Measurements from ENCODE around the gene MS4A10.

Gene MS4A10

DNA sequence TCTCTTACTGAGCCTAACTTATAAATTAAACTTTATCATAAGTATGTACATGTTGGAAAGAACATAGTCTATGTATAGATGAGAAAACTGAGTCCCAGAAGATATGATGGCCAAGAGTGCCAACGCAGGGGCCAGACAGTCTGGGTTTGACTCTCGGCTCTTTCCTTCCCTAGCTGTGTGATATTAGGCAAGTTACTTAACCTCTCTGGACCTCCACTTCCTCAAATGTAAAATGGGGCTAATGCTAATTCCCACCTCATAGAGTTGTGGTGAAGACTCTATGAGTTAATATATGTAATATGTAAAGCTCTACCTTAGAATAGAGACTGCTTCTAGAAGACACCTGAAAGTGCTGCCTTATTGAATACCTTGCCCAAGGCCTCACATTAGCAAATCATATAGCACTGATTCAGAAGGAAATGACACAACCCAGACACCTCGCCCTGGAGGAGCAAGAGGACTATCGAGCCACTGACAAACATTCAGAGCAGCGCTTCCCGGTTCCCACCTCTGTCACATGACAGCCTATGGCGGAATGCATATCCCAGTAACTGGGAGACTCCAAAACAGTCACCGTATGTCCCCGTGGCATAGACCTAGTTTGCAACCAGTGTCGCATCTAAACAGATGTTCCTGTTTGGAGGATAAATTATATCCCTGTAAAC, 45.5 kb downstream of the MS4A10 start:
- TF ChIP-seq CREB1 (IDR thresholded peaks at IDR 0.05; ENCODE audit: low read depth) (no peak), NFIC (IDR thresholded peaks at IDR 0.05) (no peak), ZBTB7A (IDR thresholded peaks at IDR 0.05; ENCODE audit: low read depth) (no peak), TCF12 (IDR thresholded peaks at IDR 0.05; ENCODE audit: low read depth) (no peak), FOXM1 (IDR thresholded peaks at IDR 0.05; ENCODE audit: borderline replicate concordance, low read depth) (no peak), EGR1 (IDR thresholded peaks at IDR 0.05) (no peak), RAD21 (IDR thresholded peaks at IDR 0.05; ENCODE audit: low read depth) (no peak), TEAD4 (IDR thresholded peaks at IDR 0.05) (no peak), CEBPB (IDR thresholded peaks at IDR 0.05) (no peak), TAF1 (IDR thresholded peaks at IDR 0.05; ENCODE audit: low read depth) (no peak), YY1 (IDR thresholded peaks at IDR 0.05; ENCODE audit: low read depth) (no peak), EP300 (IDR thresholded peaks at IDR 0.05; ENCODE audit: borderline replicate concordance) (no peak)
- TF ChIP-seq, protein P1, sequence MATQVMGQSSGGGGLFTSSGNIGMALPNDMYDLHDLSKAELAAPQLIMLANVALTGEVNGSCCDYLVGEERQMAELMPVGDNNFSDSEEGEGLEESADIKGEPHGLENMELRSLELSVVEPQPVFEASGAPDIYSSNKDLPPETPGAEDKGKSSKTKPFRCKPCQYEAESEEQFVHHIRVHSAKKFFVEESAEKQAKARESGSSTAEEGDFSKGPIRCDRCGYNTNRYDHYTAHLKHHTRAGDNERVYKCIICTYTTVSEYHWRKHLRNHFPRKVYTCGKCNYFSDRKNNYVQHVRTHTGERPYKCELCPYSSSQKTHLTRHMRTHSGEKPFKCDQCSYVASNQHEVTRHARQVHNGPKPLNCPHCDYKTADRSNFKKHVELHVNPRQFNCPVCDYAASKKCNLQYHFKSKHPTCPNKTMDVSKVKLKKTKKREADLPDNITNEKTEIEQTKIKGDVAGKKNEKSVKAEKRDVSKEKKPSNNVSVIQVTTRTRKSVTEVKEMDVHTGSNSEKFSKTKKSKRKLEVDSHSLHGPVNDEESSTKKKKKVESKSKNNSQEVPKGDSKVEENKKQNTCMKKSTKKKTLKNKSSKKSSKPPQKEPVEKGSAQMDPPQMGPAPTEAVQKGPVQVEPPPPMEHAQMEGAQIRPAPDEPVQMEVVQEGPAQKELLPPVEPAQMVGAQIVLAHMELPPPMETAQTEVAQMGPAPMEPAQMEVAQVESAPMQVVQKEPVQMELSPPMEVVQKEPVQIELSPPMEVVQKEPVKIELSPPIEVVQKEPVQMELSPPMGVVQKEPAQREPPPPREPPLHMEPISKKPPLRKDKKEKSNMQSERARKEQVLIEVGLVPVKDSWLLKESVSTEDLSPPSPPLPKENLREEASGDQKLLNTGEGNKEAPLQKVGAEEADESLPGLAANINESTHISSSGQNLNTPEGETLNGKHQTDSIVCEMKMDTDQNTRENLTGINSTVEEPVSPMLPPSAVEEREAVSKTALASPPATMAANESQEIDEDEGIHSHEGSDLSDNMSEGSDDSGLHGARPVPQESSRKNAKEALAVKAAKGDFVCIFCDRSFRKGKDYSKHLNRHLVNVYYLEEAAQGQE (IDR thresholded peaks at IDR 0.05; ENCODE audit: low read depth): no peak
- TF ChIP-seq, protein P2, sequence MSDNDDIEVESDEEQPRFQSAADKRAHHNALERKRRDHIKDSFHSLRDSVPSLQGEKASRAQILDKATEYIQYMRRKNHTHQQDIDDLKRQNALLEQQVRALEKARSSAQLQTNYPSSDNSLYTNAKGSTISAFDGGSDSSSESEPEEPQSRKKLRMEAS (IDR thresholded peaks at IDR 0.05): no peak
- TF ChIP-seq, protein P3, sequence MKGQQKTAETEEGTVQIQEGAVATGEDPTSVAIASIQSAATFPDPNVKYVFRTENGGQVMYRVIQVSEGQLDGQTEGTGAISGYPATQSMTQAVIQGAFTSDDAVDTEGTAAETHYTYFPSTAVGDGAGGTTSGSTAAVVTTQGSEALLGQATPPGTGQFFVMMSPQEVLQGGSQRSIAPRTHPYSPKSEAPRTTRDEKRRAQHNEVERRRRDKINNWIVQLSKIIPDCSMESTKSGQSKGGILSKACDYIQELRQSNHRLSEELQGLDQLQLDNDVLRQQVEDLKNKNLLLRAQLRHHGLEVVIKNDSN (IDR thresholded peaks at IDR 0.05): no peak

DNA sequence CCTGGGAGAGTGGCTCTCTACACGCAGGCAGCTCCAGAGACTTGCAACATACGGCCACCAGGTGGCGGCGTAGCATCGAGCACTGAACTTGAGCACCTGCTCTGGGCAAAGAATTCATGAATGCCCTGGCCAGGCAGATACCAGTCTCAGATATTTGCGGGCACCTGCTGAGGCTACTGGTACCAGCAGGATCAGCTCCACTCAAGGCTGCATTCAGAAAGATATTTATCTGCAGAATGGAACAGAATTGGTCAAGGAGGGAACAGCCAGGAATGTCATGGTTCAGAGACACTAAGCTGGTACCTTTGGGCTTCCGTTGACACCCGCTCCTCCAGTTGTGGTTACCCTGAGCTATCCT, 46.0 kb downstream of the MS4A10 start:
- TF ChIP-seq RAD21 (IDR thresholded peaks at IDR 0.05; ENCODE audit: low read depth) (peak; percentile 95), CREB1 (IDR thresholded peaks at IDR 0.05; ENCODE audit: low read depth) (no peak)

DNA sequence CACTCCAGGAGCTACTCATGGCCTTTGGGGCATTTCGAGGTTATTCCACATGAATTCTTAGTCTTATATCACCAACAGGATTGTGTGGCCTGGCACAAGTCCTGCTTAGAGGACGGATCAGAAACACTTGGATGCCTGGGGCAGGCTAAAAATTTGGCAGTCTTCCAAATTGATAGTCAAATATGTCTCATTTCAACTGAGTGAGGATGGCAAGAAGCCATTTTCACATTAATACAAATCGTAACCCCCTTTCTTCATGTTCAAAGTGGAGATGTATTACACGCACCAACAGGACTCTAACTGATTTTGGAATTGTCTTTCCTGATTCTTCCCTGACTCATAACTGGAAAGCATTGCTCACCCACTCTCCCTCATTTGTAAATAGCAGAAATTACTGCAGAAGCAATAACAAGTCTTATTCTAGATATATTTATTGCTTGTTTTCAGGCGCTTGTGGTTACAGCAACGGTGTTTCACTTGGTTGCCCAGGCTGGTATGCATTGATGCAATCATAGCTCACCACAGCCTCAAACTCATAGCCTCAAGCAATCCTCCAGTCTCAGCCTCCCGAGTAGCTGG, 46.5 kb downstream of the MS4A10 start:
- TF ChIP-seq NFIC (IDR thresholded peaks at IDR 0.05) (peak; percentile 46; the same call in 1 of the 2 replicates), YY1 (IDR thresholded peaks at IDR 0.05; ENCODE audit: low read depth) (no peak)

DNA sequence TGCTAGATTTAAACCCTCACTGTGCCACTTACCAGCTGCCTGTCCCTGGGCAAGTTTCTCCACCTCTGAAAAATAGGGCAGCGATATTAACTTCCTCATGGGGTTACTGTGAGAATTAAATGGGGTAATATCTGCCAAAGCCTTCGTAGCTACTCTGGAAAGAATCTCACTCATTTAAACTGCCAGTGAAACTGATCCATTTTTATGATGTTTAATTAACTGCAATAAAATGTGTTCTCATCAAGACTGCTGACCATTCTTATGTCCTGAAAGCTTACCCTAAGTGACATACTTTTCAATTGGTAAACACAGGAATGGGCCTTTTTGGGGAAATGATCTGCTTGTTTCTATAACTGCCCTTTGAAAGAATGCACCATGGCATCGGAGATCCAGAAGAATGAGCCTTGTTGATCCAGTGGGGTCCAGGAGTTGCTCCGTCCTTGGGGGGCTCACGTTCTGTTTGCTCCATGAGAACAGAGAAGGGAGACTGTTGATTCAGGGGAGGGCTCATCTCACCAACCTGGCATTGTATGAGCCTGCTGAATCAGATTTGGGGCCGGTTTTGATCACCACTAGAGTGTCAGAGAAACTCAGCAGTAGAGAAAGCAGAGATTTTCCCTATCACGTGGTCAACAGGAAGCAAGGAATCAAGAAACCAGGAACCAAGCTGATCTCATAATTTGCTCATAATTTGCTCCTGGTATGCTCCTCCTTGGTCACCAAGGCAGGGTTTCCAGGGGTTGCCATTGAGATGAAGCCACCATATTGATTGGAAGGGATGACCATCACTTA, 49.8 kb downstream of the MS4A10 start:
- no peak for TF ChIP-seq CREB1 (IDR thresholded peaks at IDR 0.05; ENCODE audit: low read depth)
- no peak for TF ChIP-seq CEBPB (IDR thresholded peaks at IDR 0.05)
- TF ChIP-seq TAF1 (IDR thresholded peaks at IDR 0.05; ENCODE audit: low read depth): no peak
- no peak for TF ChIP-seq ZBTB7A (IDR thresholded peaks at IDR 0.05; ENCODE audit: low read depth)

DNA sequence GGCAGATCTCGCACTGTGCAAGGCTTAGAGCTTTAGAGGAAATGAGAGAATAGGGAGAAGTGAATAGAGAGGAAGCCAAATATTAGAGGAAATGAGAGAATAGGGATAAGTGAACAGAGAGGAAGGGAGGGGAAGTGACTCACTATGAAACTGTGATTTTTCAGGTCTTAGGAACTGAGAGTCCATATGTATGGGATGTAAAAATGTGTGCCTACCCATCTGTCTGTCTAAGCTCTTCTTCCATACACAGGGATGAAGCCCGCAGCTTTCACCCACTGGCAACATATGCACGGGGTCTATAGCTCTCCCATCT, 50.4 kb downstream of the MS4A10 start:
- TF ChIP-seq YY1 (IDR thresholded peaks at IDR 0.05; ENCODE audit: low read depth) (no peak), EP300 (IDR thresholded peaks at IDR 0.05; ENCODE audit: borderline replicate concordance) (no peak), CEBPB (IDR thresholded peaks at IDR 0.05) (no peak), TCF12 (IDR thresholded peaks at IDR 0.05; ENCODE audit: low read depth) (no peak), RAD21 (IDR thresholded peaks at IDR 0.05; ENCODE audit: low read depth) (no peak), CREB1 (IDR thresholded peaks at IDR 0.05; ENCODE audit: low read depth) (no peak), ZBTB7A (IDR thresholded peaks at IDR 0.05; ENCODE audit: low read depth) (no peak)
- TF ChIP-seq, protein P2 (IDR thresholded peaks at IDR 0.05): no peak
- TF ChIP-seq, protein P3 (IDR thresholded peaks at IDR 0.05): no peak

DNA sequence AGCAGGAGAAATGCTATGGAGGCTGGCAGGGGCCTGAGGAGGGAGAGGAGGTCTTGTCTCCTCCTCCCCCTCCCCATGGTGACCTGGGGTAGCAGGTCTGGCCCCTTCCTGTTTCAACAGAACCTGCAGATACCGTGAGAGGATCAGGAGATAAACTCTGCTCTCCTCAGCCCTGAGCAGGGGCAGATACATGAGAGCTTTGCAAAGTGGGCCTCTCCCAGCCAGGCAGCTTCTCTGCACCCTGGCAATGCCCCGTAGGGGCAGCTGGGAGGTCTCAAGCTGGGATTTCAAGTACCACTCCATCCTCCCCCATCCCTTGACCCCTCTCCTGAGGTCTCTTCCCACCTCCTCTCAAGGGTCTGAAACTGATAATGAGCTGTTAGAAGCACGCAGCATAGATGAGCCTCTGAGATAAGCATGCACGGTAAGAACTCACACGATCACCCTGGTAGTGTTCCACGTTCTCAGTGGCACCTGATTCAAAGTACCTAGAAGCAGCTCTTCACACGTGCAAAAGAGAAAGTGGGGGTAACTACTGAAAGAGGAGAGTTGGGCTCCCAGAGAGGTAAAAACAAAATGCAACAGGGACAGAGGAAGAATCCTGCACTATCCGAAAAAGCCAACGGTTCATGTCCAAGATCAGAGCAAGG, 51.9 kb downstream of the MS4A10 start:
- TF ChIP-seq EP300 (IDR thresholded peaks at IDR 0.05; ENCODE audit: borderline replicate concordance): no peak
- TF ChIP-seq, protein P3 (IDR thresholded peaks at IDR 0.05): no peak
- TF ChIP-seq, protein P1 (IDR thresholded peaks at IDR 0.05; ENCODE audit: low read depth): no peak
- TF ChIP-seq, protein P2 (IDR thresholded peaks at IDR 0.05): no peak
- no peak for TF ChIP-seq CEBPB (IDR thresholded peaks at IDR 0.05)
- TF ChIP-seq TCF12 (IDR thresholded peaks at IDR 0.05; ENCODE audit: low read depth): no peak
- no peak for TF ChIP-seq TEAD4 (IDR thresholded peaks at IDR 0.05)
- TF ChIP-seq EGR1 (IDR thresholded peaks at IDR 0.05): no peak
- TF ChIP-seq CREB1 (IDR thresholded peaks at IDR 0.05; ENCODE audit: low read depth): no peak
- no peak for TF ChIP-seq FOXM1 (IDR thresholded peaks at IDR 0.05; ENCODE audit: borderline replicate concordance, low read depth)
- no peak for TF ChIP-seq RAD21 (IDR thresholded peaks at IDR 0.05; ENCODE audit: low read depth)
- TF ChIP-seq TAF1 (IDR thresholded peaks at IDR 0.05; ENCODE audit: low read depth): no peak
- TF ChIP-seq NFIC (IDR thresholded peaks at IDR 0.05): no peak
- no peak for TF ChIP-seq YY1 (IDR thresholded peaks at IDR 0.05; ENCODE audit: low read depth)
- no peak for TF ChIP-seq ZBTB7A (IDR thresholded peaks at IDR 0.05; ENCODE audit: low read depth)
